Subcutaneous abdominal adipose tissue (tissue), 5 donors: Measurements from ENCODE around the gene SYNPO.

Source experiments
- H3K27ac ChIP-seq: one replicate; pipeline ENCODE4 v1.7.0; 2013; ENCODE audit warnings: low read depth, mild to moderate bottlenecking, inconsistent platforms, low read length, moderate library complexity
- H3K27me3 ChIP-seq, 5 donors: one replicate each; pipeline ENCODE4 v1.7.0; 2013; ENCODE audit warnings: low read length in 5 of 5, inconsistent platforms in 1 of 5; ENCODE audit not compliant: control insufficient read depth in 5 of 5, insufficient read depth in 4 of 5
- H3K36me3 ChIP-seq, 5 donors: one replicate each; pipeline ENCODE4 v1.7.0; 2013; ENCODE audit warnings: low read length in 5 of 5; ENCODE audit not compliant: control insufficient read depth in 5 of 5, insufficient read depth in 5 of 5
- H3K4me1 ChIP-seq, 5 donors: one replicate each; pipeline ENCODE4 v1.7.0; 2013; ENCODE audit warnings: low read length in 5 of 5, mild to moderate bottlenecking in 3 of 5, moderate library complexity in 1 of 5; ENCODE audit not compliant: control insufficient read depth in 5 of 5, insufficient read depth in 5 of 5
- H3K4me3 ChIP-seq, 5 donors: one replicate each; pipeline ENCODE4 v1.7.0; 2013; ENCODE audit warnings: low read length in 5 of 5, low read depth in 1 of 5
- H3K9ac ChIP-seq, 5 donors: one replicate each; pipeline ENCODE4 v1.7.0; 2013; ENCODE audit warnings: low read length in 5 of 5, mild to moderate bottlenecking in 4 of 5, moderate library complexity in 3 of 5
- H3K9me3 ChIP-seq, 5 donors: one replicate each; pipeline ENCODE4 v1.7.0; 2013; ENCODE audit warnings: low read length in 5 of 5; ENCODE audit not compliant: control insufficient read depth in 5 of 5
- donor health status: healthy.
- donor health status: healthy.
- donor health status: healthy.
- donor health status: healthy.
- donor health status: healthy.

SYNPO gene

DNA sequence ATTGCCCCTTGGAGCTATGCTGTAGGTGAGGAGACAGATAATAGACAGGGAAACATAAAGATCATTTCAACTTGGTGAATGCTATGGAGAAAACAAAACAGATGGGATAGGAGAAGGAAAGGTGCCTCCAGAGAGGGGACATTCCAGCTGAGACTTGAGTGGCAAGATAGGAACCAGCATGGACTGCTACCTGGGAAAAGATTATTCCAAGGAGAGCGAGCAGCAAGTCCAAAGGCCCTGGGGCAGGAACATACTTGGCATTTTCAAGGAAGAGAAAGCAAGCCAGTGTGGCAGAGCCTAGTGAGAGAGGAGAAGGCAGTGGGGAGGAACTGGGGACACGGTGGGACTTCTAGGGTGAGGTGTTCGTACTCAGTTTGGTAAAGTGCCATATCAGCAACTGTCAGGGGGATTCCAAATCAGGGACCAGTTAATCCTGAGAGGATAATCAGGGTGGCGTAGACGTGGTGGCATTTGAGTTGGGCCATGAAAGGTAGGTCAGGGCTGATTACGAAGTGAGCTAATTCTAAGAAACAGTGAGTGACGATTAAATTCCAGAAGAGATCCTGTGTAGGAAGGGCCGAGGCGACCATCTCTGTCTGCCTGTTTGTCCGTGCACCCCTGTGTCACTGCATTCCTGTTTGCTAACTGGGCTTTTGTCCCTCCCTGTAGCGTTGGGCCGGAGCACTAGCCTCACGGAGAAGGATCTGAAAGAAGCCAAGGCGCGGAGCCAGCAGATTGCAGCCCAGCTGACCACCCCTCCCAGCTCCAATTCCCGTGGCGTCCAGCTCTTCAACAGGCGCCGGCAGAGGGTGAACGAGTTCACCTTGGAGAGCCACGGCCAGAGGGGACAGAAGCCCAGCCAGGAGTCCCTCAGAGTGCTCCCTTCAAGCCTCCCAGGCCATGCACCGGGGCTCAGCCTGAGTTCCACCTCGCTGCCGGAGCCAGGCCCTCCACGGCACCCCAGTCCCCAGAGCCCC lies 7.1 kb downstream of the SYNPO start:
- H3K9me3 ChIP-seq = no peaks in the 10 kb centered on the region
- peaks cover 0 to 35% (median 33%) of the 10 kb centered on the region in 5 donors for H3K36me3 ChIP-seq
- H3K9ac ChIP-seq = peak overlapping the region in 2 of 5 donors; percentile 32 to 41
- H3K4me3 ChIP-seq = peak overlapping the region in 1 of 5 donors; percentile 39
- peaks cover 23 to 59% (median 58%) of the 10 kb centered on the region in 5 donors for H3K4me1 ChIP-seq
- H3K27me3 ChIP-seq = no peaks in the 10 kb centered on the region
- peak overlapping the region; percentile 50 for H3K27ac ChIP-seq

DNA sequence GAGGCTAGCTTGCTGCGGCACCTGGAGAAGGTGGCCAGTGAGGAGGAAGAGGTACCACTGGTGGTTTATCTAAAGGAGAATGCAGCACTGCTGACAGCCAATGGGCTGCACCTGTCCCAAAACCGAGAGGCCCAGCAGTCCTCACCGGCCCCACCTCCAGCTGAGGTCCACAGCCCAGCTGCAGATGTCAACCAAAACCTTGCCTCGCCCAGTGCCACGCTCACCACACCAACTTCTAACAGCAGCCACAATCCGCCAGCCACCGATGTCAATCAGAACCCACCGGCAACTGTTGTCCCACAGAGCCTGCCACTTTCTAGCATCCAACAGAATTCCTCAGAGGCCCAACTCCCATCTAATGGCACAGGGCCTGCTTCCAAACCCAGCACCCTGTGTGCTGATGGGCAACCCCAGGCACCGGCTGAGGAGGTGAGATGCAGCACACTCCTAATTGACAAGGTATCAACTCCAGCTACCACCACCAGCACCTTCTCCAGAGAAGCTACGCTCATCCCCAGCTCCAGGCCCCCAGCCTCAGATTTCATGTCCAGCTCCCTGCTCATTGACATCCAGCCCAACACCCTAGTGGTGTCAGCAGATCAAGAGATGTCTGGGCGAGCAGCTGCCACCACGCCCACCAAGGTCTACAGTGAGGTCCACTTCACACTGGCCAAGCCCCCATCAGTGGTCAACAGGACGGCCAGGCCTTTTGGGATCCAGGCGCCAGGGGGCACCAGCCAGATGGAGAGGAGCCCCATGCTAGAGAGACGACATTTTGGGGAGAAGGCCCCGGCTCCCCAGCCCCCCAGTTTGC lies 8.0 kb downstream of the SYNPO start:
- peaks cover 0 to 41% (median 33%) of the 10 kb centered on the region in 5 donors for H3K36me3 ChIP-seq
- H3K4me1 ChIP-seq = peaks cover 20 to 60% (median 58%) of the 10 kb centered on the region in 5 donors
- no peak overlapping the region for H3K9ac ChIP-seq
- H3K9me3 ChIP-seq = no peaks in the 10 kb centered on the region
- H3K27me3 ChIP-seq = no peaks in the 10 kb centered on the region
- peak overlapping the region; percentile 50 for H3K27ac ChIP-seq
- H3K4me3 ChIP-seq = no peak overlapping the region

DNA sequence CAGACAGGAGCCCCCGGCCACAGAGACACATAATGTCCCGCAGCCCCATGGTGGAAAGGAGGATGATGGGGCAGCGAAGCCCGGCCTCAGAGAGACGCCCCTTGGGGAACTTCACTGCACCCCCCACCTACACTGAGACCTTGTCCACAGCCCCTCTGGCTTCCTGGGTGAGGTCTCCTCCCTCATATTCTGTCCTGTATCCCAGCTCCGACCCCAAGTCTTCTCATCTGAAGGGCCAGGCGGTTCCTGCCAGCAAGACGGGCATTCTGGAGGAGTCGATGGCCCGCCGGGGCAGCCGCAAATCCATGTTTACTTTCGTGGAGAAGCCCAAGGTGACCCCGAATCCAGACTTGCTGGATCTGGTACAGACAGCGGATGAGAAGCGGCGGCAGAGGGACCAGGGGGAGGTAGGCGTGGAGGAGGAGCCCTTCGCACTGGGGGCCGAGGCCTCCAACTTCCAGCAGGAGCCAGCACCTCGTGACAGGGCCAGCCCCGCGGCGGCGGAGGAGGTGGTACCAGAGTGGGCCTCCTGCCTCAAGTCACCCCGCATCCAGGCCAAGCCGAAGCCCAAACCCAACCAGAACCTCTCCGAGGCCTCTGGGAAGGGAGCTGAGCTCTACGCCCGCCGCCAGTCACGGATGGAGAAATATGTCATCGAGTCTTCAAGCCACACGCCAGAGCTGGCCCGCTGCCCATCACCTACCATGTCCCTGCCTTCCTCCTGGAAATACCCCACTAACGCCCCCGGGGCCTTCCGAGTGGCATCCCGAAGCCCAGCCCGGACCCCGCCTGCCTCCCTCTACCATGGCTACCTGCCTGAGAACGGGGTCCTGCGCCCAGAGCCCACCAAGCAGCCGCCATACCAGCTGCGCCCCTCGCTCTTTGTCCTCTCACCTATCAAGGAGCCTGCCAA lies 8.9 kb downstream of the SYNPO start:
- H3K9ac ChIP-seq = no peak overlapping the region
- H3K4me1 ChIP-seq = peaks cover 20 to 65% (median 55%) of the 10 kb centered on the region in 5 donors
- no peaks in the 10 kb centered on the region for H3K9me3 ChIP-seq
- H3K27me3 ChIP-seq = no peaks in the 10 kb centered on the region
- peaks cover 0 to 41% (median 33%) of the 10 kb centered on the region in 5 donors for H3K36me3 ChIP-seq
- H3K27ac ChIP-seq = no peak overlapping the region
- no peak overlapping the region for H3K4me3 ChIP-seq

DNA sequence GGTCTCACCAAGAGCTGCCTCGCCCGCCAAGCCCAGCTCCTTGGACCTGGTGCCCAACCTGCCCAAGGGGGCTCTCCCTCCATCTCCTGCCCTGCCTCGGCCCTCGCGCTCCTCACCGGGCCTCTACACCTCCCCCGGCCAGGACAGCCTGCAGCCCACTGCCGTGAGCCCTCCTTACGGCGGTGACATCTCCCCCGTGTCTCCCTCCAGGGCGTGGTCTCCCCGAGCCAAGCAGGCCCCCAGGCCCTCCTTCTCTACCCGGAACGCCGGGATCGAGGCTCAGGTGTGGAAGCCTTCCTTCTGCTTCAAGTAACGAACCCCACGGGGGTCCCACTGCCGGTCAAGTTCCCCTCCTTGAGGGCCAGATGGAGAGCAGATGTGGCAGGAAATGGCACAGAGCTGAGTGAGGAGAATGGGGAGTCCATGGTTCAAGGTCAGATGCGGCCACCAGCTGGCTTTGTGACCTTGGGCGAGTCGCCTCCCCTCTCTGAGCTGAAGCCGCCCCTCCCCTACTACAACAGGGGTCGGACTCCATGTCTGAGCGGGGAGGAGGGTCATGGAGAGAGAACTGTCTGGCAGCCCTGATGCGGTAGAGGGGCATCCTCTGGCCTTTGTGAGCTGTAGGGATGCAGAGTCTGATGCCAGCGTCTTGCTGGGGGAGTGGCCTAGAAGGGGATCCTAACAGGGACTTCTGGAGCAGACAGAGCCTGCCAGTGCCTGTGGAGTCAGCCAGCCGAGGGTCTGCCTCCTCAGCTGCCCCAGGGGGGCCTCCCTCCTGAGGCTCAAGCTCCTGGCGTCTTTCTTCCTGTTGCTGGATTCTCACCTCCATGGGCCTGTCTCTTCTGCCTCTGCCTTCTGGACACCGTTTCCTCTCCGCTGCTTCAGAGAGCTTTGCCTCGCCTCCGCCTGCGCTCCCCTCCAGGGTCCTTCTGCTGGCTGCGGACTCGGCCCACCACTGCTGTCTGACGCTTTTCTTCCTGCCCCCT lies 9.9 kb downstream of the SYNPO start:
- Histone ChIP-seq H3K4me1 (peaks cover 15 to 56% (median 46%) of the 10 kb centered on the region in 5 donors), H3K36me3 (peaks cover 0 to 41% (median 33%) of the 10 kb centered on the region in 5 donors), H3K4me3 (no peak overlapping the region), H3K27me3 (no peaks in the 10 kb centered on the region), H3K27ac (peak overlapping the region; percentile 24), H3K9ac (peak overlapping the region in 1 of 5 donors; percentile 27), H3K9me3 (no peaks in the 10 kb centered on the region)

DNA sequence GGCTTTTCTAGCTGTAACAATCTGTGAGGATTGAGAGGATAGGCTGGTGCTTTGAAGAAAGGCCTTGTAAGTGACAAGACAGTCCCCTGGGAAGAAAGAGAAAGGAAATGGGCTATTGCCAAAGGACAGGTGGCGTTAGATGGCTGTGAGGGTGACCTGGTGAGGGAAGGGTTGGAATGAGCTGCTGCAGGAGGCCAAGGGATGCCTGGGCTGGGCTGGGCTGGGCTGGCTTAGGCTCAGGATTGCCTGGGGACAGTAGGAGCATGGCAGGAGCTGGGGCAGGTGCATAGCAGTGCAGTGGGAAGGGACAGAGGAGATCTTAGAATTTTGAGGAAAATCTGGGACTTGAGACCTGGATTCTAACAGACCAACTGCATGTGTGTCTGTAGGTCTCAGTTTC lies 10.9 kb downstream of the SYNPO start:
- no peak overlapping the region for H3K9ac ChIP-seq
- H3K4me1 ChIP-seq = peaks cover 11 to 58% (median 48%) of the 10 kb centered on the region in 5 donors

DNA sequence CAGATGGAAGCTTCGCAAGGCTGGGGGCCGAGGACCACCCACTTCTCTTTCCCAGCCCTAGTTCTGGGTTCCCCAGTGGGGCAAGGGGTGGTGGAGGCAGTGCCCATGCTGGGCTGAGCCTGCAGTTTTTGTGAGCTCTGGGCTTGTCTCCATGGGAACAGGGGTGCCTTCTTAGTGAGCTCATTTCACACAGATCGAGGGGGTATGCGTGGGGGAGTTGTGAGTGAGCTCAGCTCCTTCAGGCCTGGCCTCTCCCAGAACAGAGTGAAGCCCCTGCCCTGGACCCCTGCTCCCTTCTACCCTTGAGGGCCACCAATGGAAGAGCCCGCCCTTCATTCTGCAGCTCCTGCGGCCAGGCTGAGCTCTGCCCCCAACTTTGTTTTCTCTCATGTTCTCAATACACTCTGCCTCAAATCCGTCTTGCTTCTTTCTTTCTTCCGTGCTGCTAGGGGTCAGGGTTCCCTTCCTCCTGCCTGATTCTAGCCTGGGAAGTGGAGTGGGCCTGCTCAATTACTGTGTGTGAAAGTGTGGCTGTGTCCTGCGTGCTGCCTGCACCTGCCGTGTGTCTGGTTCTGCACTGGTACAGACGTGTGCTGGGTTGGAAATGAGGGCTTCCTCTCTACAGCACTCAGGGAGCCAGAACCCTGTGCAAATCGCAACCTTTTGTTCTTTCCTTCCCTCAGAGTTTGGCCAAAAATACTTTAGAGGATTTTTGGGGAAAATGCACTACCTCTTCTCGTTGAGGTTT lies 11.6 kb downstream of the SYNPO start:
- no peaks in the 10 kb centered on the region for H3K9me3 ChIP-seq
- H3K36me3 ChIP-seq = peaks cover 0 to 41% (median 33%) of the 10 kb centered on the region in 5 donors
- no peaks in the 10 kb centered on the region for H3K27me3 ChIP-seq
- peaks cover 12 to 62% (median 52%) of the 10 kb centered on the region in 5 donors for H3K4me1 ChIP-seq
- H3K9ac ChIP-seq = peak overlapping the region in 3 of 5 donors; percentile 9 to 19 (median 14)
- no peak overlapping the region for H3K4me3 ChIP-seq
- H3K27ac ChIP-seq = peak overlapping the region; percentile 94

More for the DNA sequence above, 10.9 kb downstream of the SYNPO start:
- Histone ChIP-seq H3K27ac (peak overlapping the region; percentile 24), H3K9me3 (no peaks in the 10 kb centered on the region), H3K4me3 (no peak overlapping the region), H3K36me3 (peaks cover 0 to 41% (median 33%) of the 10 kb centered on the region in 5 donors), H3K27me3 (no peaks in the 10 kb centered on the region)

DNA sequence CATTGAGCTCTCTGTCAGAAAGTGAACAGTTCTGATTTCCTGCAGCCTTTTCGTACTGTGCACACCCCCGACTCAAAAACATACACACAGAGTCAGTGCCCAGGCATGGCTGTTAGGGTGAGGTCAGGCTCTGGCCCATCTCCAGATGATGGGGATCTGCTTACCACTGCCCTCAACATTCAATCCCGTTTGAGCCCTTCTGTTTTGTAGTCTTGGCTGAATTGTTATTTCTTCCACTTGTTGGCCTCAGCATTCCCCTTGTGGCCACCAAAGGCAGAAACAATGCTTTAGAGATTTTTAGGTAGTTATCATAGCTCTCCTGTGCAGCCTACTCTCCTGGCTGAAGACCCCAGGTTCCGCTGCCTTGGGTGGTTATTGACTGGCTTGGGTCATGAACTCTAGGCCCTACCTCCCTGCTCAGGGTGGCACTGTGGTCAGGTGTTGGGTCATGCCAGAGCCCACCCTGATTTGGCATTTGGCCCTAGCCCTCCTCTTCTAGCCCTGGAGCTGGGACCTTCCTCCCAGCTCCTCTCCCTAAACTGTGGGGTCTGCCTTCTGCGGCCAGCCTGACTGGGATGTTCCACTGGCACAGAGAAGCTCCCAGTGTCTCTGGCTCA lies 12.8 kb downstream of the SYNPO start:
- Histone ChIP-seq H3K4me3 (no peak overlapping the region), H3K27ac (peak overlapping the region; percentile 94), H3K9me3 (no peaks in the 10 kb centered on the region), H3K27me3 (no peaks in the 10 kb centered on the region), H3K9ac (peak overlapping the region in 2 of 5 donors; percentile 47 to 92), H3K36me3 (peaks cover 0 to 37% (median 28%) of the 10 kb centered on the region in 5 donors), H3K4me1 (peaks cover 12 to 63% (median 51%) of the 10 kb centered on the region in 5 donors)
